Loucy (cell line): ENCODE measurements around the gene CARD9.

Experiments
- H2AFZ ChIP-seq: fragments of 200-600 bp; sonication (generic); 2 replicates; pipeline ENCODE4 v1.6.0; 2016; ENCODE audit warnings: antibody characterized with exemption, mild to moderate bottlenecking, low read length, moderate library complexity
- H3F3A ChIP-seq: fragments of 200-600 bp; 2 replicates; pipeline ENCODE4 v1.6.0; 2016; ENCODE audit warnings: antibody characterized with exemption, low read depth, mild to moderate bottlenecking
- H3K27me3 ChIP-seq: fragments of 200-600 bp; sonication (generic); 2 replicates; pipeline ENCODE4 v1.6.1; 2014; ENCODE audit warnings: low read length, mild to moderate bottlenecking; ENCODE audit not compliant: insufficient read depth, poor library complexity, severe bottlenecking
- H3K36me3 ChIP-seq: fragments of 200-600 bp; sonication (generic); 2 replicates; pipeline ENCODE4 v1.6.1; 2016; ENCODE audit warnings: low read length; ENCODE audit not compliant: insufficient read depth
- H3K4me1 ChIP-seq: fragments of 200-600 bp; sonication (generic); 2 replicates; pipeline ENCODE4 v1.5.1; 2014; ENCODE audit warnings: low read length, mild to moderate bottlenecking; ENCODE audit not compliant: insufficient read depth, poor library complexity, severe bottlenecking
- H3K4me2 ChIP-seq: fragments of 200-600 bp; sonication (generic); 2 replicates; pipeline ENCODE4 v1.6.0; 2014; ENCODE audit warnings: antibody characterized with exemption, low read length, low read depth, mild to moderate bottlenecking; ENCODE audit not compliant: poor library complexity, severe bottlenecking
- H3K4me3 ChIP-seq: fragments of 200-600 bp; sonication (generic); 2 replicates; pipeline ENCODE4 v1.5.1; 2014; ENCODE audit warnings: low read length, mild to moderate bottlenecking, mixed read lengths; ENCODE audit not compliant: poor library complexity, severe bottlenecking
- H3K79me2 ChIP-seq: fragments of 200-600 bp; sonication (generic); 2 replicates; pipeline ENCODE4 v1.6.1; 2014; ENCODE audit warnings: low read length; ENCODE audit not compliant: insufficient read depth
- H3K9ac ChIP-seq: fragments of 200-600 bp; sonication (generic); 2 replicates; pipeline ENCODE4 v1.6.0; 2014; ENCODE audit warnings: mild to moderate bottlenecking, low read depth, low read length, moderate library complexity; ENCODE audit not compliant: poor library complexity, severe bottlenecking
- H3K9me2 ChIP-seq: fragments of 200-600 bp; sonication (generic); replicated peaks from 2 replicates; pipeline ENCODE4 v1.6.1; 2016; ENCODE audit warnings: low read depth, low read length, mixed read lengths
- H3K9me3 ChIP-seq: fragments of 200-600 bp; sonication (generic); 2 replicates; pipeline ENCODE4 v1.6.1; 2014; ENCODE audit warnings: mild to moderate bottlenecking, antibody characterized with exemption, low read length, low read depth; ENCODE audit not compliant: insufficient read depth
- H4K20me1 ChIP-seq: fragments of 200-600 bp; sonication (generic); 2 replicates; pipeline ENCODE4 v1.6.0; 2014; ENCODE audit warnings: antibody characterized with exemption, low read length, mild to moderate bottlenecking; ENCODE audit not compliant: insufficient read depth, poor library complexity, severe bottlenecking
- CTCF ChIP-seq: fragments of 200-600 bp; sonication (generic); conservative IDR thresholded peaks from 2 replicates; pipeline ENCODE4 v1.5.1; 2014; ENCODE audit warnings: mild to moderate bottlenecking, antibody characterized with exemption, low read length
- EZH2phosphoT487 ChIP-seq: fragments of 200-600 bp; IDR thresholded peaks from 2 replicates; pipeline ENCODE4 v1.6.1; 2018; ENCODE audit warnings: antibody characterized with exemption, mild to moderate bottlenecking, moderate library complexity, borderline replicate concordance

The CARD9 gene

GRCh38 chr9:136348691-136349090 lies 24.8 kb downstream of the CARD9 start:
- Histone ChIP-seq H3K9me3 (no peaks in the 10 kb centered on the region), H4K20me1 (no peaks in the 10 kb centered on the region), H3K9me2 (no peaks in the 10 kb centered on the region), H3K27me3 (no peaks in the 10 kb centered on the region), H3K36me3 (no peaks in the 10 kb centered on the region), H3K4me2 (no peak overlapping the region), H2AFZ (no peak overlapping the region), H3K4me1 (no peaks in the 10 kb centered on the region), H3K9ac (no peak overlapping the region), H3K4me3 (no peak overlapping the region), H3K79me2 (no peaks in the 10 kb centered on the region), H3F3A (no peaks in the 10 kb centered on the region)
- no peak for TF ChIP-seq EZH2phosphoT487
- no peak for TF ChIP-seq CTCF

- Histone ChIP-seq H3K36me3 (no peaks in the 10 kb centered on the region), H4K20me1 (no peaks in the 10 kb centered on the region), H3K27me3 (no peaks in the 10 kb centered on the region), H3K4me1 (no peaks in the 10 kb centered on the region), H3K79me2 (no peaks in the 10 kb centered on the region), H3K4me3 (no peak overlapping the region), H3K4me2 (no peak overlapping the region), H2AFZ (no peak overlapping the region), H3K9ac (no peak overlapping the region), H3K9me3 (no peaks in the 10 kb centered on the region), H3K9me2 (no peaks in the 10 kb centered on the region), H3F3A (no peaks in the 10 kb centered on the region)
- TF ChIP-seq CTCF (no peak), EZH2phosphoT487 (no peak)
Measured at GRCh38 chr9:136347472-136348256, 25.8 kb downstream of the CARD9 start.

- TF ChIP-seq EZH2phosphoT487 (no peak), CTCF (no peak)
- no peaks in the 10 kb centered on the region for H3K79me2 ChIP-seq
- no peak overlapping the region for H3K4me2 ChIP-seq
- no peaks in the 10 kb centered on the region for H3K9me2 ChIP-seq
- H3K9ac ChIP-seq = no peak overlapping the region
- no peaks in the 10 kb centered on the region for H3K27me3 ChIP-seq
- no peak overlapping the region for H2AFZ ChIP-seq
- no peaks in the 10 kb centered on the region for H4K20me1 ChIP-seq
- H3K4me1 ChIP-seq = no peaks in the 10 kb centered on the region
- no peaks in the 10 kb centered on the region for H3K9me3 ChIP-seq
- H3K4me3 ChIP-seq = no peak overlapping the region
- H3F3A ChIP-seq = no peaks in the 10 kb centered on the region
- no peaks in the 10 kb centered on the region for H3K36me3 ChIP-seq
Measured at GRCh38 chr9:136346927-136347465, 26.5 kb downstream of the CARD9 start.
